MM.1S (cell line): ENCODE data around the gene RTP5.

Experiments used
- DNase-seq: peaks from one replicate; pipeline ENCODE4 v3.0.0-alpha.2; 2015
- H2AFZ ChIP-seq: fragments of 300-600 bp; sonication (generic); 2 replicates; pipeline ENCODE4 v1.6.0; 2016; ENCODE audit warnings: antibody characterized with exemption, low read length
- H3F3A ChIP-seq: fragments of 300-600 bp; sonication (generic); 2 replicates; pipeline ENCODE4 v1.6.1; 2016; ENCODE audit warnings: mild to moderate bottlenecking, antibody characterized with exemption, low read length, moderate library complexity, mixed read lengths; ENCODE audit not compliant: insufficient read depth
- H3K27ac ChIP-seq: fragments of 300-600 bp; sonication (generic); 2 replicates; pipeline ENCODE4 v1.5.1; 2016; ENCODE audit warnings: mild to moderate bottlenecking, low read length
- H3K27me3 ChIP-seq: fragments of 300-600 bp; sonication (generic); replicated peaks from 2 replicates; pipeline ENCODE4 v1.6.0; 2016; ENCODE audit warnings: low read length; ENCODE audit not compliant: insufficient read depth
- H3K36me3 ChIP-seq: fragments of 300-600 bp; sonication (generic); replicated peaks from 2 replicates; pipeline ENCODE4 v1.6.1; 2016; ENCODE audit warnings: mild to moderate bottlenecking, low read length, mixed read lengths; ENCODE audit not compliant: insufficient read depth
- H3K4me1 ChIP-seq: fragments of 300-600 bp; sonication (generic); 2 replicates; pipeline ENCODE4 v1.6.1; 2016; ENCODE audit warnings: low read length, mixed read lengths
- H3K4me2 ChIP-seq: fragments of 300-600 bp; sonication (generic); 2 replicates; pipeline ENCODE4 v1.6.0; 2016; ENCODE audit warnings: low read depth, low read length
- H3K4me3 ChIP-seq: fragments of 300-600 bp; sonication (generic); 2 replicates; pipeline ENCODE4 v1.5.1; 2016; ENCODE audit warnings: low read length, mixed read lengths
- H3K79me2 ChIP-seq: fragments of 300-600 bp; sonication (generic); 2 replicates; pipeline ENCODE4 v1.6.1; 2016; ENCODE audit warnings: mixed run types, low read length, mixed read lengths
- H3K9ac ChIP-seq: fragments of 300-600 bp; sonication (generic); 2 replicates; pipeline ENCODE4 v1.6.1; 2016; ENCODE audit warnings: low read length, mixed read lengths
- H3K9me2 ChIP-seq: fragments of 300-600 bp; sonication (generic); replicated peaks from 2 replicates; pipeline ENCODE4 v1.6.1; 2016; ENCODE audit warnings: mild to moderate bottlenecking, low read length, mixed read lengths; ENCODE audit not compliant: insufficient read depth
- H3K9me3 ChIP-seq: fragments of 300-600 bp; sonication (generic); replicated peaks from 2 replicates; pipeline ENCODE4 v1.6.1; 2016; ENCODE audit warnings: mild to moderate bottlenecking, low read length, mixed read lengths; ENCODE audit not compliant: insufficient read depth
- H4K20me1 ChIP-seq: fragments of 300-600 bp; sonication (generic); 2 replicates; pipeline ENCODE4 v1.6.1; 2016; ENCODE audit warnings: mild to moderate bottlenecking, low read length, moderate library complexity, mixed read lengths; ENCODE audit not compliant: insufficient read depth
- EZH2 ChIP-seq: fragments of 300-600 bp; sonication (generic); optimal IDR thresholded peaks from 2 replicates; pipeline ENCODE3; 2017; ENCODE audit warnings: low read depth, mild to moderate bottlenecking, antibody characterized with exemption, low read length, mixed read lengths
- EZH2phosphoT487 ChIP-seq: fragments of 300-600 bp; sonication (generic); IDR thresholded peaks from 2 replicates; pipeline ENCODE4 v1.6.1; 2018; ENCODE audit warnings: antibody characterized with exemption, low read length
- TF ChIP-seq, protein P1 (sequence below): fragments of 300-600 bp; sonication (generic); IDR thresholded peaks from 2 replicates; pipeline ENCODE4 v1.5.1; 2016; ENCODE audit warnings: antibody characterized with exemption, low read length, mixed read lengths

Gene RTP5

GRCh38 chr2:241893265-241893664 is 23.7 kb downstream of the RTP5 start:
- H3K79me2 ChIP-seq = no peaks in the 10 kb centered on the region
- H3F3A ChIP-seq = no peaks in the 10 kb centered on the region
- TF ChIP-seq EZH2 (no peak), EZH2phosphoT487 (no peak)
- TF ChIP-seq, protein P1, sequence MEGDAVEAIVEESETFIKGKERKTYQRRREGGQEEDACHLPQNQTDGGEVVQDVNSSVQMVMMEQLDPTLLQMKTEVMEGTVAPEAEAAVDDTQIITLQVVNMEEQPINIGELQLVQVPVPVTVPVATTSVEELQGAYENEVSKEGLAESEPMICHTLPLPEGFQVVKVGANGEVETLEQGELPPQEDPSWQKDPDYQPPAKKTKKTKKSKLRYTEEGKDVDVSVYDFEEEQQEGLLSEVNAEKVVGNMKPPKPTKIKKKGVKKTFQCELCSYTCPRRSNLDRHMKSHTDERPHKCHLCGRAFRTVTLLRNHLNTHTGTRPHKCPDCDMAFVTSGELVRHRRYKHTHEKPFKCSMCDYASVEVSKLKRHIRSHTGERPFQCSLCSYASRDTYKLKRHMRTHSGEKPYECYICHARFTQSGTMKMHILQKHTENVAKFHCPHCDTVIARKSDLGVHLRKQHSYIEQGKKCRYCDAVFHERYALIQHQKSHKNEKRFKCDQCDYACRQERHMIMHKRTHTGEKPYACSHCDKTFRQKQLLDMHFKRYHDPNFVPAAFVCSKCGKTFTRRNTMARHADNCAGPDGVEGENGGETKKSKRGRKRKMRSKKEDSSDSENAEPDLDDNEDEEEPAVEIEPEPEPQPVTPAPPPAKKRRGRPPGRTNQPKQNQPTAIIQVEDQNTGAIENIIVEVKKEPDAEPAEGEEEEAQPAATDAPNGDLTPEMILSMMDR = no peak
- H3K9me3 ChIP-seq = no peaks in the 10 kb centered on the region
- H3K36me3 ChIP-seq = no peaks in the 10 kb centered on the region
- no peak for DNase-seq
- no peak overlapping the region for H3K4me2 ChIP-seq
- H3K4me3 ChIP-seq = no peak overlapping the region
- H3K27me3 ChIP-seq = no peaks in the 10 kb centered on the region
- H4K20me1 ChIP-seq = no peaks in the 10 kb centered on the region
- H3K9ac ChIP-seq = no peak overlapping the region
- no peak overlapping the region for H2AFZ ChIP-seq
- no peak overlapping the region for H3K27ac ChIP-seq
- no peaks in the 10 kb centered on the region for H3K4me1 ChIP-seq
- no peaks in the 10 kb centered on the region for H3K9me2 ChIP-seq

DNA sequence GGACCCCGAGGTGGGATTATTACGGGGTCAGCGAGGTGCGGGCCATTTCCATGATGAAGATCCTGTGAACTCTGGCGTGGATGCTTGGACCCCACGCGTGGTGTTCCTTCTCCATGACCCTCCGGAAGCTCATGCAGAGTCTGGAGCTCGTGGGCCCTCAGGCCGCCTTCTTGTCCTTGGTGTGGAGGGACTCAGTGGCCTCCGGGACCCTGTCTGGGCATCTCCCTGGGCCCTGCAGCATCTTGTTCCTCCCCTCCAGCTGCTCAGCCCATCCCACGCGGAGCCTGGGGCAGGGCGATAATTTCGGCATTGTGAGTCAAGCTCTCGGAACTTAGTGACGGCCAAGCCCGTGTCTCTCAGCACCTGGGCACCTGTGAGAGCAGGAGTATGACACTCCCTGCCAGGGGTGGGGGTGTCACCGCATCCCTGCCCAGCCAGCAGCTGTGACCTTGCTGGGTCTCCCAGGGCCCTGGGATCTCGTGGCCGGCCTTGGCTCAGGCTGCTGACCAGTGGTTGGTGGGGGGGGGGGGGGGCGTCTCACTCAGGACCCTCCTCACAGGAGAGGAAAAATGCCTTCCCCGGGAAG is 24.6 kb downstream of the RTP5 start:
- Histone ChIP-seq H3K9me3 (no peaks in the 10 kb centered on the region), H3F3A (no peaks in the 10 kb centered on the region), H3K9ac (no peak overlapping the region), H3K4me1 (no peaks in the 10 kb centered on the region), H3K79me2 (no peaks in the 10 kb centered on the region), H3K4me3 (no peak overlapping the region), H3K4me2 (no peak overlapping the region), H4K20me1 (no peaks in the 10 kb centered on the region), H2AFZ (no peak overlapping the region), H3K27me3 (no peaks in the 10 kb centered on the region), H3K27ac (no peak overlapping the region), H3K36me3 (no peaks in the 10 kb centered on the region), H3K9me2 (no peaks in the 10 kb centered on the region)
- TF ChIP-seq, protein P1 = no peak
- TF ChIP-seq EZH2phosphoT487 (no peak), EZH2 (no peak)
- no peak for DNase-seq

GRCh38 chr2:241894681-241895426 is 25.3 kb downstream of the RTP5 start:
- H3F3A ChIP-seq = no peaks in the 10 kb centered on the region
- DNase-seq = no peak
- H4K20me1 ChIP-seq = no peaks in the 10 kb centered on the region
- TF ChIP-seq EZH2phosphoT487 = no peak
- TF ChIP-seq EZH2 = no peak
- TF ChIP-seq, protein P1 = no peak
- no peak overlapping the region for H3K4me2 ChIP-seq
- H3K9me3 ChIP-seq = no peaks in the 10 kb centered on the region
- H3K9ac ChIP-seq = no peak overlapping the region
- H3K27ac ChIP-seq = no peak overlapping the region
- no peaks in the 10 kb centered on the region for H3K9me2 ChIP-seq
- no peaks in the 10 kb centered on the region for H3K36me3 ChIP-seq
- H3K4me1 ChIP-seq = no peaks in the 10 kb centered on the region
- no peak overlapping the region for H2AFZ ChIP-seq
- H3K79me2 ChIP-seq = no peaks in the 10 kb centered on the region
- no peak overlapping the region for H3K4me3 ChIP-seq
- H3K27me3 ChIP-seq = no peaks in the 10 kb centered on the region
